GM18517 (cell line): ENCODE data around the gene NUTM2F.
"Not testable (repeated sequence)": the region's sequence is repeated elsewhere in the genome, so short reads cannot be mapped to it uniquely, and the experiment has no call there.

Source experiments
- ATAC-seq: cut with Tn5 transposase; IDR thresholded peaks from one replicate; pipeline ENCODE4 v1.9.1; 2021; ENCODE audit warnings: mild to moderate bottlenecking, moderate library complexity; ENCODE audit not compliant: unreplicated experiment

Gene NUTM2F, protein sequence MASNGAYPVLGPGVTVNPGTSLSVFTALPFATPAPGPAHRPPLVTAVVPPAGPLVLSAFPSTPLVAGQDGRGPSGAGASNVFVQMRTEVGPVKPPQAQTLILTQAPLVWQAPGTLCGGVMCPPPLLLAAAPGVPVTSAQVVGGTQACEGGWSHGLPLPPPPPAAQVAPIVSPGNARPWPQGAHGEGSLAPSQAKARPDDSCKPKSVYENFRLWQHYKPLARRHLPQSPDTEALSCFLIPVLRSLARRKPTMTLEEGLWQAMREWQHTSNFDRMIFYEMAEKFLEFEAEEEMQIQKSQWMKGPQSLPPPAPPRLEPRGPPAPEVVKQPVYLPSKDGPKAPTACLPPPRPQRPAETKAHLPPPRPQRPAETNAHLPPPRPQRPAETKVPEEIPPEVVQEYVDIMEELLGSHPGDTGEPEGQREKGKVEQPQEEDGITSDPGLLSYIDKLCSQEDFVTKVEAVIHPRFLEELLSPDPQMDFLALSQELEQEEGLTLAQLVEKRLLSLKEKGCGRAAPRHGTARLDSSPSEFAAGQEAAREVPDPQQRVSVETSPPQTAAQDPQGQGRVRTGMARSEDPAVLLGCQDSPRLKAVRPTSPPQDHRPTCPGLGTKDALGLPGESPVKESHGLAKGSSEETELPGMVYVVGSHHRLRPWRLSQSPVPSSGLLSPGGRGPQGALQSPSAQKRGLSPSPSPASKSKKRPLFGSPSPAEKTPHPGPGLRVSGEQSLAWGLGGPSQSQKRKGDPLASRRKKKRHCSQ

DNA sequence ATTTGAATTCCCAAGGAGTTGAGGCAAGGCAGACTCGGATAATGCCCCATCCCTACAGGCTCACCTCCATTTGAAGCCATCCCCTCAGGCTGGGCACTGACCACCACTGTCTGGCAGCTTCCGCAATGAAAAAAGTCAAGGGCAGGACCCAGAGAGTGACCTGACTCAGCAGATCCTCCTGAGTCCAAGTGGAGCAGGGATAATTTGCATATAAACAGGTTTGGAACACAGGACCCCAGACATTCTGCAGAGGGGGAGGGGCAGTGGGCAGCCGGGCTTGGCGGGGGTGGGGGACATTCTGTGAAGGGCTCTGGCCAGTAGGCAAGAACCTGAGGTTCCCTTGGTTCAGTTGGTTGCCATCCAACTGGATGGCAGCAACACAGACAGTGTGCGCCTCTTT, at the start of gene NUTM2F:
Gene NUTM2F, minus strand, starts transcription at position 101 of the 400 bp plus-strand sequence. Its CDS starts 21 bp downstream, at position 80.
- not testable (repeated sequence) for ATAC-seq

DNA sequence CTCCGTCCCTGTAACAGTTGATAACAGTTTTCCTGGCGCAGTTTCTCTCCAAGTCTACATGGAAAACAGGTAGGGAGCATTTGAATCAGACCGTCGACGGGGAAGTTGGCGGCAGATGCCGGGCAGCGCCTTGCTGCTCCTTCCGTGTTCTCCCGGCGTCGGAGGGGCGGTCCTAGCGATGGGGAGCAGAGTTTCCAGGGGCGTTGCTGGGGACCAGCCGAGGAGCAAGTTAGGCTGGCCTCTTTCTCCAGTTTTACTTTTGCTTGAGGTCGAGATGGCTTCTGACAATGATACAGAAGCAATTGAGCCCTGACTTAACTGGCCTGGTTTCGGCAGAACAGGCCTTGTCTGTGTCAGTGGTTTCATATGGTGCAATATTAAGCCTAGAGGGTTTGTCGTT, 46.8 kb upstream of the NUTM2F start:
- peak; percentile 49 for ATAC-seq

DNA sequence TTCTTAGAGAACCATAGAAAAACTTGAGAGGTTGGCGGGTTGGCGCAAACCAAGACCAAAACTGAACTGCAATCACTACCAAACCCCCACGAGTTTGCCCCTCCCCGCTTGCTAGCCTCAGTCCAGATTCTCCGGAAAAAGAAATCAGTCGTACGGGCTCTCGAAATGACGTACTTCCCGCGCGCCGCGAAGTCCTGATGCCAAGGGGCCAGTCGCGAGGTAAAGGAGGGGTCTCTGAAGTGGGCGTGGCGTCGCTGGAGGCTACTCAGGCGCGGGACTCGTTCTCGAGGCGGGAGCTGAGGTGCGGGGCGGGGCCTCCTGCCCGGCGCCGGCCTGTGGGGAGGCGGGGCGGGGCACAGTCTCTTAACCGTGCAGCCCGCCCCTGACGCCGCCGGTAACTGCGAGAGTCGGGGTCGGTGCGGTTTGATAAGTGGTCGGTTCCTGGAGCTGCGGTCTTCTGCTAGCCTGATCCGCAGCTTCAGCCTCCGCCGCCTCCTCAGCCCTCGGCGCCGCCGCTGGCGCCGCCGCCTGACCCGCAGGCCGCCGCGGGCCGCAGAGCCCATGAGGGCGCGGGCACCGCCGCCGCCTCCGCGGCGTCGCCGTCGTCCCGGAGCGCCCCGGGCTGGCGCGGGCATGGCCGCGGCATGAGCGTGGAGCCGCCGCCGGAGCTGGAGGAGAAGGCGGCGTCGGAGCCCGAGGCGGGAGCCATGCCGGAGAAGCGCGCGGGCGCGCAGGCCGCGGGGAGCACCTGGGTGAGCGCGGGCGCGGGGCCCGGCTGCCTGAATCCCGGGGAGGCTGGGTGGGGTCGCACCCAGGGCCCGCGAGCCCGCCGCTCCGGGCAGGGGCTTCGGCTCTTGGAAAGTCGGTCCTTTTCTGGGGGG, 46.0 kb upstream of the NUTM2F start:
- ATAC-seq, result peak; percentile 84

DNA sequence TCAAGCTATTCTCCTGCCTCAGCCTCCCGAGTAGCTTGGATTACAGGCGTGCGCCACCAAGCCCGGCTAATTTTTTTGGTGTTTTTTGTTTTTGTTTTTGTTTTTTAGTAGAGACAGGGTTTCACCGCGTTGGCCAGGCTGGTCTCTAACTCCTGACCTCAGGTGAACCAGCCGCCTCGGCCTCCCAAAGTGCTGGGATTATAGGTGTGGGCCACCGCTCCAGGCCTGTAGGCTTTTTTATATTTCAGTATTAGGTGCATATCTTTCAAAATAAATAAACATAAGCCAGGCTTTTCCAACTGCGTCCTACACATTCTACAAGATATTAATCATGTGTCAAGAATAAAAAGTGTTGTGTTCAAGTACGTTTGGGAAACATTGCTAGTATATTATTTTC, 45.3 kb upstream of the NUTM2F start:
- not testable (repeated sequence) for ATAC-seq

DNA sequence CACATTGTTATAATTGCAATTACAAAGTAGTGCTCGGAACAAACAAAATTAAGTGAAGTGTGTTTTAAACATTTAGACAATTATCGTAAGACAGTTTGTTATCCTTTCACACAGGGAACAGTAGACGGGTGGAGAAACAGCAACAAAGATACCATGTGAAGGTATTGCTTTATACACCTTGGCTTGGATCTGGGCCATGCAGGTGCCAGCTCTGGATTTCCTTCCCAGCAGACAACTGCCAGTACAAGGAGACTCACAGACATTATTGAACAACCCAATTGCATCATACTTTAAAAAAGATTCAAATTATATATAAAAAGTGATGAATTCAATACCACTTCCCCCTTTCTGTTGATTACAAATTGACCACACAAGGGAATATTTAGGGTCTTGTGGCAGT, 41.8 kb upstream of the NUTM2F start:
- ATAC-seq, result not testable (repeated sequence)

DNA sequence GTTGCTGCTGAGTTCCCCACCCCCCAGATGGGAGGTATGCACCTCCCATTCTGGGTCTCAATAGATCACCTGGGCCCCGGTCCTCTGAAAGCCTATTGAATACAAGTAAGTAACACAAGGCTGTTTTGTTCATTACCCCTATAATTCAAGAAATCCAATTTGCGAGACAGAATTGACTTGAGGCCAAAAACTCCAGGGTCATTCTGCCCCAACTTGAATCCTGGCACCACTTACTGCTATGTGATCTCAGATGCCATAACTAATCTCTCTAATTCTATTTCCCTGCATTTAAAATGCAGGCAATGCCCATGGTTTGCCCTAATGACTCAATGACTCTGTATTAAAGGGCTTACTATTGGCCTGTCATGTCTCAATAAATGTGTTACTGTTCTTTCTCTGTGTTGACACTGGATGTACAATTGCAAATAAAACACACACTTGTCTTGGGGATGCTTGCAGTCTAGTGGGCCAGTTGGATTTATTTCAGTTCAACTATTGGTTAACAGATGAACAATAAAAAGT, 35.7 kb upstream of the NUTM2F start:
- ATAC-seq, result not testable (repeated sequence)

DNA sequence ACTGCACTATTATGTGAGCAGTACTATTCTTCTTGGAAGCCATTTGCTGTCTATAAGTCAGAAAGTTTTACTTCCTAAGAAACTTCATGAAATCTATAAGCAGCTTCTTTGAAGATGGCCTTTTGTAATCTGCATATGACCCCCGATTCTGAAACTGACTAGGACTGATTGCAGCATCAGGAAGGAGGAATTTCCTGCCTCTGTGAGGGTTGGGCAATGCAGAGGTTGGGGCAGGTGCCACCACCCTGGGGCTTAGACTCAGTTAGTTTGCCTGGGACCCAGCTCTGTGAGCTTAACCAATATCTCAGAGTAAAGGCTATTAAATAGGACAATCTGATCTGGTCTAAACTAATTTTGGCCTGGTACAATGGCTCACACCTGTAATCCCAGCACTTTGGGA, 28.7 kb upstream of the NUTM2F start:
- ATAC-seq, result not testable (repeated sequence)

DNA sequence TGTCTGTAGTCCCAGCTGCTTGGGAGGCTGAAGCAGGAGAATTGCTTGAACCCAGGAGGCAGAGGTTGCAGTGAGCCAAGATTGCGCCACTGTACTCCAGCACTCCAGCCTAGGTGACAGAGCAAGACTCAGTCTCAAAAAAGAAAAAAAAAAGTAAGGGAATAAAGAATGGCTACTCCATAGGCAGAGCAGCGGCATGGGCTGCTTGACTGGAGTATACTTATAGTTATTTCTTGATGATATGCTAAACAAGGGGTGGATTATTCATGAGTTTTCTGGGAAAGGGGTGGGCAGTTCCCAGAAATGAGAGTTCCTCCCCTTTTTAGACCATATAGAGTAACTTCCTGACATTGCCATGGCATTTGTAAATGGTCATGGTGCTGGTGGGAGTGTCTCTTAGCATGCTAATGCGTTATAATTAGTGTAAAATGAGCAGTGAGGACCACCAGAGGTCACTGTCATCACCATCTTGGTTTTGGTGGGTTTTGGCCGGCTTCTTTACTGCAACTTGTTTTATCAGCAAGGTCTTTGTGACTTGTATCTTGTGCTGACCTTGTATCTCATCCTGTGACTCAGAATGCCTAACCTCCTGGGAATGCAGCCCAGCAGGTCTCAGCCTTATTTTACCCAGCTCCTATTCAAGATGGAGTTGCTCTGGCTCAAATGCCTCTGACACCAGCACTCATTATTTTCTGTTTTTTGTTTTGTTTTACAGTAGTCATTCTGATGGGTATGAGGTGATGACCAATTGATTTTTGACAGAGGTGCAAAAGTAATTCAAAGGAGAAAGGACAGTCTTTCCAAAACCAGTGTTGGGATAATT, 23.7 kb upstream of the NUTM2F start:
- ATAC-seq, result not testable (repeated sequence)

DNA sequence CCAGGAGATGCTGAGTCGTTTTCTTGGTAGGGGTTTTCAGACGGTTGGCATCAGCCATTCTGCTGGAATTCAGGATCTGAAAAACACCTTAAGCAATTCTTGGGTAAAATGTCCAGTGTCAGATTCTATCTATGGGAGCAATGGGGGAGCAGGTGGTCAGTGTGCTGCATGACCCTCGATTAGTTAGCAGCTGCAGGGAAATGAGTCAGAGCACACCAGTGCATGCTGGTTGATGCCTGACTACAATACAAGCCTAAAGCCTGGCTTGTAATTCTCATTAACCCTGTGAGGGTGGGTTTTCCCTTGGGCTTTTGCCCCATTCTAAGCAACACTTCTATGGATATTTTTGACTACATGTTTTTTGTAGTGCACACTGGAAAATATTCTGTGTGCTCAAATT, 20.3 kb upstream of the NUTM2F start:
- ATAC-seq, result not testable (repeated sequence)

DNA sequence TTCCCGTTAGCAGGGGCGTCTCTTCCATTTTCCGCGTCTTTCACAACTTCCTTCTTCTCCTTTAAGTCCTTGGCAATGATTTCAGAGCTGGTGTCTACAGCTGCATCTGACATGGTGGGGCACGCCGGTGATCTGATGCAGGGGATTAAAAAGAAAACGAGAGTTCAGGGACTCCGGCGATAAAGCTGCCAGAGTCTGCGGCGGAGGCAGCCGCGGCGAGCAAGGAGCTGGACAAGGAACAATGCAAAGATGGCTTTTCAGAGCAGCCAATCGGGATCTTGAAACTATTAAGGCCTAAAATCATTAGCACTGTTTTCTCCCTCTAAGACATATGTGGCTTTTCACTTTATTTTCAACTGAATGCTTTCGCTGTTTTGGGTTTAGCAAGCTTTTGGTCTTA, 19.0 kb upstream of the NUTM2F start:
- not testable (repeated sequence) for ATAC-seq

DNA sequence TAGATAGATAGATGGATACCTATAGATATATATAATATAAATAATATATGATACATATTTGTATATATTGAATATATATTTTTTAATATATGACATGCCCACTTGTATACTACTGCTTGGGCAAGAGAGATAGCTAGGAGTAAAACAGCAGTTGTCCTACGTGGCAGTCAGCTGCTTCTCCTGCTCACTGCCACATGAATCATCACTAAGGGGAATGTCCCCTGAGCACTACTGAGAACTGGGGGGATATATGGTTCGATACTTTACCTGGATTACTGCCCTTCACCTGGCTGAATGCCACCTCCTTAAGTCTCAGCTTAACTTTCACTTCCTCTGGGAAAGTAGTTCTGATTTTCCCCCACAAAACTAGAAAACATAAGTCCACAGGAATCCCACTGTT, 13.3 kb upstream of the NUTM2F start:
- ATAC-seq, result not testable (repeated sequence)

DNA sequence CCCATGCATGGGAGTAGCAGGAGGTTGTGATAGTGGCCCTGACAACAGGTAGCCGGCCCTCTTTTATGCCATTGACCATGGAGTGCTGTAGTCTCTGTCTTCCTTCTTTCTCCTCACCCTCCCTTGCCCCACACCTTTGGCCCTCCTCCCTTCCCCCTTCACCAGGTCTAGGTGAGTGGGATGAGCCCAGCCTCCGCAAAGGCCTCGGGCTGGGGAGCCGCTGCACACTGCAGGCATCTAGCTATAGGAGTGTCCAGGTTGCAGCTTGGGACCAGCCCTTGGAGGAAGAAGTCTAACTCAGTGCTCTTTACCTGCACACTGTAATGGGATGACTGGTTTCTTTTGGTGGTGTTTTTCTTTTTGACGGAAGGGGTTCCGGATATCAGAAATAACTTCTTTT, 12.3 kb upstream of the NUTM2F start:
- ATAC-seq, result not testable (repeated sequence)

DNA sequence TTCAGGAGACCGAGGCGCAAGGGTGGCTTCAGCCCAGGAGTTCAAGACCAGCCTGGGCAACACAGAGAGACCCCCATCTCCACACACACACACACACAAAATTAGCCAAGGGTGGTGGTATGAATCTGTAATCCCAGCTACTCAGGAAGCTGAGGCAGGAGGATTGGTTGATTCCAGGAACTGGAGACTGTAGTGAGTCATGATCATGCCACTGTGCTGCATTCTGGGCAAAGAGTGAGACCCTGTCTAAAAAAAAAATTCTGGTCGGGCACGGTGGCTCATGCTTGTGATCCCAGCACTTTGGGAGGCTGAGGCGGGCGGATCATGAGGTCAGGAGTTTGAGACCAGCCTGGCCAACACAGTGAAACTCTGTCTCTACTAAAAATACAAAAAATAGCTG, 11.2 kb upstream of the NUTM2F start:
- not testable (repeated sequence) for ATAC-seq

DNA sequence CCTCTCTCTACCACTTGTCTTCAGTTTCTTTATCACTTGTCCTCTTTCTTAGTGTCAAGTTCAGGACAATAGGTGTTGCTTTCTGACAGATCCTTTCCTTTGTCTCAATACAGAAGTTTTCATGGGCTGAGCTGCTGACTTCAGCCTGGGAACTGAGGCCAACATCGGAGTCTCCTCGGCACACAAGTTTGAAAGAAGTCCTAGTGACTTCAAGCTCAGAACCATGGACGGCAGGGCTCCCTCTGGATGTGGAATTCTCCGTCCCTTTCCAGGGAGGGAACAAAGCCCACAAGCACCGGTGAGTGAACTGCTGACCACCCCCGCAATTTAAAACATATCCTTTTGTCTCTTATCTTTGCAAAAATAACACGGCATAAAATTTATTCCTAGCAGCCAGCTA, 10.3 kb upstream of the NUTM2F start:
- ATAC-seq, result not testable (repeated sequence)

DNA sequence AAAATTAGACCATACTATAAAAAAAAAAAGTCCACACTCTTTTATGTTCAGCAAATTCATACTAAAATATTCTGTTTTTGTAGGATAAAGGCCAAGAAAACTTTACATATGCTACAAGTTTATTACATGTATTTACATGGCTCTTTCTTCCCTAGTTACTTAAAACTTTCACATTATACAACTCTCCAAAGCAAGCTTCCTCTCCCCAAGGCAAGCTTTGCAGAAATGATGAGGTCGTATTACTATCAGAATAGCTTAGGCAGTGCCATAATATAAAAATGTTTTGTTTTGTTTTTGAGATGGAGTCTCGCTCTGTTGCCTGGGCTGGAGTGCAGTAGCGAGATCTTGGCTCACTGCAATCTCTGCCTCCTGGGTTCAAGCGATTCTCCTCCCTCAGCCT, 8.0 kb upstream of the NUTM2F start:
- not testable (repeated sequence) for ATAC-seq

DNA sequence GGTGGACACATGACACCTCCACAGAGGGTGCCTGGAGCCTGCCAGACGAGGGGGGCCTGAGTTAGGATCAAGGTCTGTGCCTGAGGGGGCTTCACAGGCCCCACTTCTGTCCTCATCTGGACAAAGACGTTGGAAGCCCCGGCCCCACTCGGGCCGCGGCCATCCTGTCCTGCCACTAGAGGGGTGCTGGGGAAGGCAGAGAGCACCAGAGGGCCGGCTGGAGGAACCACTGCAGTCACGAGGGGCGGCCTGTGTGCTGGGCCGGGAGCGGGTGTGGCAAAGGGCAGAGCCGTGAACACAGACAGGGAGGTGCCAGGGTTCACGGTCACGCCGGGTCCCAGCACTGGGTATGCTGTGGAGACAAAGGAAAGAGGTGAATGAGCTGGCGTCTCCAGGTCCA, 2.9 kb downstream of the NUTM2F start:
- ATAC-seq, result not testable (repeated sequence)

DNA sequence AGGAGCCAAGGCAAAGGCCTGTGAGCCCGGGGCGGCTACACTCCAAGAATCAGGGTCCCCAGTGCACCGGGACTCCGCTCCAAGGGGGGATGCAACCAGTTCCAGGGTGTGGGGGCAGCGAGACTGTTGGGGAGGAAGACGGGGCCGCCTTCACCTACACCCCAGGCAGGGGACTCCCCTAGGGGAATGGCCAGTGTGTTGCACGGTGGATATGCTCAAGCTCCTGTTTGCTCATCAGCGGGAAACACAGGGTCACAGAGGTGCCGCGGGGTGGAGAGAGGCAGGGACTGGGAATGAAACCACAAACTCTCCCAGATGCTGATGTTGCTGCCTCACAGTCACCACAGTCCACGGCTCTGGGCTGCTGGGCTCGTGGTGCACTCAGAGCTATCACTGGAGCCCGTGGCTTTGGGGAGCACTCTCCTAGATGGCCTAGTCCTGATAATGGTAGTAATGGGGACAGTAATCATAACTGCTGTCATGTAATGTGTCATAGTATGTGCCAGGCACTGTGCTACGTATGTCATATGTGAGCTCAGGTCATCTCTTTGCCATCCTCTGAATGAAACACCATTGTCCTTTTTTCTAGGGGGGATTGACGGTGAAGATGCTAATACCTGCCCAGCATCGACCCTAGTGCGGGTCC, 5.2 kb downstream of the NUTM2F start:
- not testable (repeated sequence) for ATAC-seq

DNA sequence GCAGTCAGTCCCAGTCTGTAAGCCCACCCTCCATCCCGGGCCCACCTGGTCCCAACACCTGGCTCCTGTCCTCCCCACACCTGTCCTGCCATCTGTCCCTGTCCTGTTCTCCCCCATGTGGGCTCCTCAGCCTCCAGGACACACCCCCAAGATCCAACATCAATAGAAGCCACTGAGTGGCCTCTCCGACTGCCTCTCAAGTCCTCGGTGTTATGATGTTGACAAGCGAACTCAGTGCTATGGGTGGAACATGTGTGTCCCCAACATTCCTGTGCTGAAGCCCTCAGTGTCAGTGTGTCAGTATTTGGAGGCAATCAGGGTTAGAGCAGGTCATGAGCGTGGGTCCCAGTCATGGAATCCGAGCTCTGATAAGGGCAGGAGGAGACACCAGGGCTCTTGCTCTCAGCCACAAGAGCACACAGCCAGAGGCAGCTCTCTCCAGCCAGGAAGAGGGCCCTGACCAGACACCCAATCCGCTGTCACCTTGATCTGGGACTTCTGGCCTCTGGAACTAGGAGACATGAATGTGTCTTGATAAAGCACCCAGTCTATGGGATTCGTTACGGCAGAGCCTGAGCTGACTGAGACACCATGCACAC, 6.0 kb downstream of the NUTM2F start:
- not testable (repeated sequence) for ATAC-seq
